ENCODE measurements around the gene SIGLEC12. TPM values are rescaled to one million over a fixed set of nuclear protein-coding genes. Genes with fewer than 3 reads are reported as not detected.

SIGLEC12 gene
- total and polyA plus RNA-seq, 9 of the 15 experiments (the other 6 are each of a cell fraction or from before 2014, with no cell fraction given) = 0.08 to 1.3 (median 0.54) TPM

GRCh38 chr19:51508059-51508733, 6.6 kb upstream of the SIGLEC12 start (continued):
- TF ChIP-seq, protein P1, sequence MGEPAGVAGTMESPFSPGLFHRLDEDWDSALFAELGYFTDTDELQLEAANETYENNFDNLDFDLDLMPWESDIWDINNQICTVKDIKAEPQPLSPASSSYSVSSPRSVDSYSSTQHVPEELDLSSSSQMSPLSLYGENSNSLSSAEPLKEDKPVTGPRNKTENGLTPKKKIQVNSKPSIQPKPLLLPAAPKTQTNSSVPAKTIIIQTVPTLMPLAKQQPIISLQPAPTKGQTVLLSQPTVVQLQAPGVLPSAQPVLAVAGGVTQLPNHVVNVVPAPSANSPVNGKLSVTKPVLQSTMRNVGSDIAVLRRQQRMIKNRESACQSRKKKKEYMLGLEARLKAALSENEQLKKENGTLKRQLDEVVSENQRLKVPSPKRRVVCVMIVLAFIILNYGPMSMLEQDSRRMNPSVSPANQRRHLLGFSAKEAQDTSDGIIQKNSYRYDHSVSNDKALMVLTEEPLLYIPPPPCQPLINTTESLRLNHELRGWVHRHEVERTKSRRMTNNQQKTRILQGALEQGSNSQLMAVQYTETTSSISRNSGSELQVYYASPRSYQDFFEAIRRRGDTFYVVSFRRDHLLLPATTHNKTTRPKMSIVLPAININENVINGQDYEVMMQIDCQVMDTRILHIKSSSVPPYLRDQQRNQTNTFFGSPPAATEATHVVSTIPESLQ (CRISPR knock-in tag; IDR thresholded peaks at IDR 0.05) = no peak
- no peak for TF ChIP-seq ZC3H4 (CRISPR knock-in tag; IDR thresholded peaks at IDR 0.05; ENCODE audit: borderline replicate concordance)
- TF ChIP-seq ZNF146 (CRISPR knock-in tag; IDR thresholded peaks at IDR 0.05; ENCODE audit: unreplicated experiment) = no peak
- no peak for TF ChIP-seq ZNF408 (CRISPR knock-in tag; IDR thresholded peaks at IDR 0.05; ENCODE audit: low read depth)
- no peak for TF ChIP-seq ZNF232 (CRISPR knock-in tag; IDR thresholded peaks at IDR 0.05)
- no peak for TF ChIP-seq TSHZ1 (CRISPR knock-in tag; IDR thresholded peaks at IDR 0.05)
- peak; percentile 90 for TF ChIP-seq HDAC3 (IDR thresholded peaks at IDR 0.05; ENCODE audit: borderline replicate concordance, partially characterized antibody)
- peak; percentile 78; the same call in 1 of the 2 replicates for TF ChIP-seq ZNF644 (tag; IDR thresholded peaks at IDR 0.05; ENCODE audit: low read depth)
- TF ChIP-seq SREBF1 (IDR thresholded peaks at IDR 0.05; ENCODE audit: borderline replicate concordance, low read depth, low read length) = no peak
- no peak for TF ChIP-seq MCM5 (IDR thresholded peaks at IDR 0.05; ENCODE audit: low read depth)
- TF ChIP-seq GTF2F1 (IDR thresholded peaks at IDR 0.05; ENCODE audit: low read depth, low read length) = no peak
- no peak for TF ChIP-seq RB1 (IDR thresholded peaks at IDR 0.05; ENCODE audit: low read depth)
- TF ChIP-seq FOXA3 (CRISPR knock-in tag; conservative IDR thresholded peaks at IDR 0.05 in 1 of 2, IDR thresholded peaks at IDR 0.05 in 1 of 2) = no peak
- TF ChIP-seq CXXC5 (CRISPR knock-in tag; IDR thresholded peaks at IDR 0.05) = peak; percentile 43; the same call in 1 of the 2 replicates
- peak; percentile 85 for TF ChIP-seq SPI1 (IDR thresholded peaks at IDR 0.05; ENCODE audit: borderline replicate concordance, low read depth, low read length)
- TF ChIP-seq ZNF212 (CRISPR knock-in tag; IDR thresholded peaks at IDR 0.05) = no peak
- TF ChIP-seq ZNF592 (IDR thresholded peaks at IDR 0.05) = peak; percentile 80
- TF ChIP-seq CREB1 (IDR thresholded peaks at IDR 0.05) = no peak; the same call in 1 of the 2 replicates
- TF ChIP-seq CREB1 (CRISPR knock-in tag; IDR thresholded peaks at IDR 0.05) = no peak

Measured in K562 (cell line).